Endodermal cell (in vitro differentiated cells): Measurements from ENCODE around the gene NPAP1. TPM values are rescaled to one million over a fixed set of nuclear protein-coding genes. Genes with fewer than 3 reads are reported as not detected.

Experiments
- DNase-seq: peaks from one replicate; pipeline ENCODE4 v3.0.0-alpha.2; 2017
- H3K27ac ChIP-seq: 2 replicates; pipeline ENCODE4 v1.5.1; 2013; ENCODE audit warnings: mild to moderate bottlenecking, low read depth, low read length, moderate library complexity
- H3K27me3 ChIP-seq: 2 replicates; pipeline ENCODE4 v1.6.1; 2013; ENCODE audit warnings: mild to moderate bottlenecking, low read length, moderate library complexity; ENCODE audit not compliant: insufficient read depth, control insufficient read depth, poor library complexity, severe bottlenecking
- H3K36me3 ChIP-seq: 2 replicates; pipeline ENCODE4 v1.7.0; 2013; ENCODE audit warnings: mild to moderate bottlenecking, low read length, moderate library complexity; ENCODE audit not compliant: control insufficient read depth, insufficient read depth
- H3K4me1 ChIP-seq: one replicate; pipeline ENCODE4 v1.7.0; 2013; ENCODE audit warnings: low read length; ENCODE audit not compliant: control insufficient read depth, insufficient read depth
- H3K4me3 ChIP-seq: 2 replicates; pipeline ENCODE4 v1.5.1; 2013; ENCODE audit warnings: mild to moderate bottlenecking, low read length, moderate library complexity
- H3K9ac ChIP-seq: 2 replicates; pipeline ENCODE4 v1.6.1; 2013; ENCODE audit warnings: mild to moderate bottlenecking, low read length, moderate library complexity; ENCODE audit not compliant: poor library complexity, severe bottlenecking; ENCODE audit errors: extremely low read depth
- H3K9me3 ChIP-seq: 2 replicates; pipeline ENCODE4 v1.6.1; 2013; ENCODE audit warnings: mild to moderate bottlenecking, low read length, moderate library complexity; ENCODE audit not compliant: control insufficient read depth
- H3K27ac Mint-ChIP-seq: 2 replicates; pipeline ENCODE4 v1.8.0; 2020; ENCODE audit warnings: mixed read lengths
- H3K27me3 Mint-ChIP-seq: 2 replicates; pipeline ENCODE4 v1.8.0; 2021; ENCODE audit warnings: mild to moderate bottlenecking, mixed read lengths; ENCODE audit not compliant: insufficient read depth
- H3K36me3 Mint-ChIP-seq: 2 replicates; pipeline ENCODE4 v1.8.0; 2020; ENCODE audit warnings: low read depth, mixed read lengths
- H3K4me1 Mint-ChIP-seq: 2 replicates; pipeline ENCODE4 v1.8.0; 2020; ENCODE audit warnings: mixed read lengths
- H3K4me3 Mint-ChIP-seq: 2 replicates; pipeline ENCODE4 v1.8.0; 2020; ENCODE audit warnings: mild to moderate bottlenecking, moderate library complexity, mixed read lengths
- H3K9me3 Mint-ChIP-seq: 2 replicates; pipeline ENCODE4 v1.8.0; 2020; ENCODE audit warnings: mild to moderate bottlenecking, mixed read lengths
- WGBS, 2 experiments: methylation state at CpG; one replicate each; pipeline versions ENCODE4 v1.1.5 to v1.1.7; 2013; ENCODE audit warnings: missing lambda C conversion rate in 2 of 2, mixed read lengths in 1 of 2; ENCODE audit not compliant: insufficient coverage in 1 of 2, insufficient read length in 1 of 2; 5-methylcytosine and 5-hydroxymethylcytosine counted together
- long read RNA-seq, 4 experiments: library from polyadenylated mRNA in 2 of 4; library from RNA in 1 of 4; library from capped mRNA in 1 of 4; stranded (forward) in 3 of 4; unstranded in 1 of 4; transcript quantifications; one replicate each; pipeline ENCODE4 v2.0.0, GENCODE V29; 2020 to 2021; ENCODE audit warnings: inconsistent platforms in 1 of 4
- polyA plus RNA-seq, 2 experiments: library from polyadenylated mRNA; stranded (reverse); fragments of 50-300 nt; gene quantifications; one replicate each; pipeline ENCODE4 v1.2.3, GENCODE V29; 2013
- total RNA-seq, 2 donors: library from RNA; stranded (reverse); fragmentation: NEBNext Ultra II Directional in 1 of 2; extraction: Animal tissue kit (Norgen Biotek cat#: 25700) in 1 of 2; gene quantifications; 2 replicates in 1 of 2; 3 replicates in 1 of 2; pipeline ENCODE4 v1.2.1, GENCODE V29; 2021
- TF ChIP-seq, protein P1 (sequence below): fragments of 200-600 bp; sonication (generic); conservative IDR thresholded peaks from 2 replicates; pipeline ENCODE4 v1.5.0; 2021; ENCODE audit warnings: antibody characterized with exemption, mild to moderate bottlenecking

The NPAP1 gene, protein sequence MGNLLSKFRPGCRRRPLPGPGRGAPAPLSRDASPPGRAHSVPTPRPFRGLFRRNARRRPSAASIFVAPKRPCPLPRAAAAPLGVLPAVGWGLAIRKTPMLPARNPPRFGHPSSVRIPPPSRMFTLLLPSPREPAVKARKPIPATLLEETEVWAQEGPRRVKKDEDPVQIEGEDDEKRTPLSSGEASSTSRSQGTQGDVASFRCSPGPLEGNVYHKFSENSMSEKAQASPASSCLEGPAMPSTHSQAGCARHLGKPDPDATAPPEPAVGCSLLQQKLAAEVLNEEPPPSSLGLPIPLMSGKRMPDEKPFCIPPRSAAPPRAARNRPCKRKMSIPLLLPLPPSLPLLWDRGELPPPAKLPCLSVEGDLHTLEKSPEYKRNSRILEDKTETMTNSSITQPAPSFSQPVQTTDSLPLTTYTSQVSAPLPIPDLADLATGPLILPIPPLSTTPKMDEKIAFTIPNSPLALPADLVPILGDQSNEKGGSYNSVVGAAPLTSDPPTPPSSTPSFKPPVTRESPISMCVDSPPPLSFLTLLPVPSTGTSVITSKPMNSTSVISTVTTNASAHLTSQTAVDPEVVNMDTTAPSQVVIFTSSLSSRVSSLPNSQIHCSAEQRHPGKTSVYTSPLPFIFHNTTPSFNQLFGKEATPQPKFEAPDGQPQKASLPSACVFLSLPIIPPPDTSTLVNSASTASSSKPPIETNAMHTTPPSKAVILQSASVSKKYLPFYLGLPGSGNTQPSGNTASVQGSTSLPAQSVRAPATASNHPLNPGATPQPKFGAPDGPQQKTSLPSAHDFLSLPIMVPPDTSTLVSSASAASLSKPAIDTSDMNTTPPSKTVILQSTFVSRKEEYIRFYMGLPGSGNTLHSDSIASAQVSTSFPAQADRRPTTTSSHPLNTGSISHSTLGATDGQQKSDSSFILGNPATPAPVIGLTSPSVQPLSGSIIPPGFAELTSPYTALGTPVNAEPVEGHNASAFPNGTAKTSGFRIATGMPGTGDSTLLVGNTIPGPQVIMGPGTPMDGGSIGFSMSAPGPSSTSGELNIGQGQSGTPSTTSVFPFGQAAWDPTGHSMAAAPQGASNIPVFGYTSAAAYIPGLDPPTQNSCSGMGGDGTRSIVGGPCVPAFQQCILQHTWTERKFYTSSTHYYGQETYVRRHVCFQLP
- under 1 TPM; 0.18 to 0.29 TPM for total RNA-seq
- not detected for polyA plus RNA-seq (2013, experiment 1 of 2)
- polyA plus RNA-seq (2013, experiment 2 of 2): 0.08 TPM
- long read RNA-seq, experiment 1: 0 reads
- long read RNA-seq, experiment 2: 0 reads
- long read RNA-seq, experiment 3: 0 reads
- long read RNA-seq, experiment 4: 0 reads

DNA sequence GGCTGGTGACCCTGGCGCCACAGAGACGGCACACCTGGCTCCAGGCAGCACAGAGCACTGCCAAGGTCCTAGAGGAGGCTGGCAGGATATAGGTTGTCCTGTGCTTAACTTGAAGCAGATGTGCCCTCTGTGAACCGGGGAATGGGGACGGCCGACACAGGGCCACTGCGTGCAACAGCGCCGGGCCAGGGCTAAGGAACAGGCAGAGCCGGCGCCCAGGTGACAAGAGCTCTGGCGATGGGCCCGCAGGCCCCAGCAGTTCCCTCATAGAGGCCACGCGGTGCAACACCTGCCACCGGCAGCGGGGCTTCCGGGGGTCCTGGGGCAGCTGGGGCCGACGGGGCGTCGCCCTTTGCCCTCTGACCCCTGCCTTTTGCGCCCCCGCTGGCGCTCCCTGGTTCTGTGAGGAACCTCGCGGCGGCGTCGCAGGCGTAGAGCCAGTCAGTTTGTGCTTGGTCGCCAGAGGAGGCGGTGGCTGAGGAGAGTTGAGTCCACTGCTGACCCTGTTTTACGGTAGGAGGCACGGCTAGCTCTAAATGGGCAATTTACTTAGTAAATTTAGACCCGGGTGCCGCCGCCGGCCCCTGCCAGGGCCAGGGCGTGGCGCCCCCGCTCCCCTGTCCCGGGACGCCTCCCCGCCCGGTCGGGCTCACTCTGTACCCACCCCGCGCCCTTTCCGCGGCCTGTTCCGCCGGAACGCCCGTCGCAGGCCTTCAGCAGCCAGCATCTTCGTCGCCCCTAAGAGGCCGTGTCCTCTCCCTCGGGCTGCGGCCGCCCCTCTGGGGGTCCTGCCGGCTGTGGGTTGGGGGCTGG is at the start of gene NPAP1:
TSS of gene NPAP1 (plus strand) at position 444 of the 813 bp plus-strand sequence. CDS start at position 537, 93 bp downstream.
- Histone ChIP-seq H3K4me3 (no peak within 1 kb of the TSS), H3K27ac (no peak within 1 kb of the TSS), H3K9ac (no peak within 1 kb of the TSS), H3K36me3 (peaks cover 3% of the 10 kb centered on the region), H3K9me3 (peaks cover 15% of the 10 kb centered on the region), H3K4me1 (no peaks in the 10 kb centered on the region), H3K27me3 (no peaks in the 10 kb centered on the region)
- WGBS, 2 experiments: 91 to 94% methylated on average over 26 to 62 of the region's 62 CpGs
- H3K9me3 Mint-ChIP-seq: peaks cover 65% of the 10 kb centered on the region
- no peaks in the 10 kb centered on the region for H3K27me3 Mint-ChIP-seq
- peak; percentile 39 for DNase-seq
- no peak within 1 kb of the TSS for H3K27ac Mint-ChIP-seq
- peaks cover 12% of the 10 kb centered on the region for H3K36me3 Mint-ChIP-seq
- no peaks in the 10 kb centered on the region for H3K4me1 Mint-ChIP-seq
- TF ChIP-seq, protein P1, sequence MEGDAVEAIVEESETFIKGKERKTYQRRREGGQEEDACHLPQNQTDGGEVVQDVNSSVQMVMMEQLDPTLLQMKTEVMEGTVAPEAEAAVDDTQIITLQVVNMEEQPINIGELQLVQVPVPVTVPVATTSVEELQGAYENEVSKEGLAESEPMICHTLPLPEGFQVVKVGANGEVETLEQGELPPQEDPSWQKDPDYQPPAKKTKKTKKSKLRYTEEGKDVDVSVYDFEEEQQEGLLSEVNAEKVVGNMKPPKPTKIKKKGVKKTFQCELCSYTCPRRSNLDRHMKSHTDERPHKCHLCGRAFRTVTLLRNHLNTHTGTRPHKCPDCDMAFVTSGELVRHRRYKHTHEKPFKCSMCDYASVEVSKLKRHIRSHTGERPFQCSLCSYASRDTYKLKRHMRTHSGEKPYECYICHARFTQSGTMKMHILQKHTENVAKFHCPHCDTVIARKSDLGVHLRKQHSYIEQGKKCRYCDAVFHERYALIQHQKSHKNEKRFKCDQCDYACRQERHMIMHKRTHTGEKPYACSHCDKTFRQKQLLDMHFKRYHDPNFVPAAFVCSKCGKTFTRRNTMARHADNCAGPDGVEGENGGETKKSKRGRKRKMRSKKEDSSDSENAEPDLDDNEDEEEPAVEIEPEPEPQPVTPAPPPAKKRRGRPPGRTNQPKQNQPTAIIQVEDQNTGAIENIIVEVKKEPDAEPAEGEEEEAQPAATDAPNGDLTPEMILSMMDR: no peak
- H3K4me3 Mint-ChIP-seq: no peak within 1 kb of the TSS

DNA sequence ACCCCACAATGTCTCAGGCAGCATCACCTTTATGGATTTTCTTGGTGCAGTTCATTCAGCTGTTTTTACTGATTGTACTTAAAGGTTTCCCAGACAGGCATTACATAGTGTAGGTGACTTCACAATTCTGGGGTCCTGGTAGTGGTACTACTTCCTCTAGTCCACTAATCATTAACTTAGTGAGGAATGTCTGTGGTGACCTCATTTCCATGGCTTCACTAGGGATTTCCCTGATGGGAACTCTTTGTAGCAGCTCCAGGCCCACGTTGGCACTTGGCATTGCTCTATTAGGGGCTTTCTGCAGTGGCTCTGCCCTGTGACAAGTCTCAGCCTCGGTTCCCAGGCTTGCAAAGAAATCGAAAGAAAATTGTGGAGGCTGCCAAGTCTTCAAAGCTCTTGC is 48.1 kb upstream of the NPAP1 start:
- Histone ChIP-seq H3K9me3 (peaks cover 28% of the 10 kb centered on the region), H3K9ac (no peak overlapping the region), H3K4me1 (no peaks in the 10 kb centered on the region), H3K27ac (no peak overlapping the region), H3K27me3 (no peaks in the 10 kb centered on the region), H3K36me3 (no peaks in the 10 kb centered on the region), H3K4me3 (no peak overlapping the region)
- Mint-ChIP-seq H3K27me3 (no peaks in the 10 kb centered on the region), H3K9me3 (peaks cover 67% of the 10 kb centered on the region), H3K36me3 (no peaks in the 10 kb centered on the region), H3K4me1 (no peaks in the 10 kb centered on the region), H3K4me3 (no peak overlapping the region), H3K27ac (no peak overlapping the region)
- WGBS, 2 experiments: 67 to 74% methylated on average over 3 of the region's 3 CpGs
- DNase-seq: no peak
- TF ChIP-seq, protein P1: no peak
